Left colon (tissue), 2 donors: ENCODE data around the gene HSPA1L. TPM values are rescaled to one million over a fixed set of nuclear protein-coding genes. Genes with fewer than 3 reads are reported as not detected.
A peak's percentile ranks its signal among the peaks of the same experiment; 100 is the strongest.
"Not testable (repeated sequence)": the region's sequence is repeated elsewhere in the genome, so short reads cannot be mapped to it uniquely, and the experiment has no call there.

Experiments used
- ATAC-seq: fragments of 200-7000 bp; cut with Tn5 transposase; one replicate; pipeline ENCODE4 v1.9.1; 2020; ENCODE audit warnings: mild to moderate bottlenecking, moderate library complexity
- DNase-seq, 2 donors: peaks; one replicate each; pipeline ENCODE4 v3.0.0-alpha.2; 2020
- intact Hi-C, 2 donors: fragments of 100-400 bp; cut with DNase I in 1 of 2; cut with micrococcal nuclease in 1 of 2; formaldehyde crosslinking; loops; one replicate each; pipeline versions ENCODE4 v1.11.2 to v1.14.0; 2022; cut with DNase I, micrococcal nuclease
- total RNA-seq, 2 donors: library from RNA; stranded (reverse); fragmentation: NEBNext Ultra II Directional; extraction: Animal tissue kit (Norgen Biotek cat#: 25700); gene quantifications; one replicate each; pipeline ENCODE4 v1.2.1, GENCODE V29; 2021
- donor health status: DM: no; HTN: no; CAD: no.
- donor health status: DM: yes; HTN: yes; CAD: no.

Gene HSPA1L
- total RNA-seq, 2 donors from 2014 or later, result 0.89 to 1.1 TPM

DNA sequence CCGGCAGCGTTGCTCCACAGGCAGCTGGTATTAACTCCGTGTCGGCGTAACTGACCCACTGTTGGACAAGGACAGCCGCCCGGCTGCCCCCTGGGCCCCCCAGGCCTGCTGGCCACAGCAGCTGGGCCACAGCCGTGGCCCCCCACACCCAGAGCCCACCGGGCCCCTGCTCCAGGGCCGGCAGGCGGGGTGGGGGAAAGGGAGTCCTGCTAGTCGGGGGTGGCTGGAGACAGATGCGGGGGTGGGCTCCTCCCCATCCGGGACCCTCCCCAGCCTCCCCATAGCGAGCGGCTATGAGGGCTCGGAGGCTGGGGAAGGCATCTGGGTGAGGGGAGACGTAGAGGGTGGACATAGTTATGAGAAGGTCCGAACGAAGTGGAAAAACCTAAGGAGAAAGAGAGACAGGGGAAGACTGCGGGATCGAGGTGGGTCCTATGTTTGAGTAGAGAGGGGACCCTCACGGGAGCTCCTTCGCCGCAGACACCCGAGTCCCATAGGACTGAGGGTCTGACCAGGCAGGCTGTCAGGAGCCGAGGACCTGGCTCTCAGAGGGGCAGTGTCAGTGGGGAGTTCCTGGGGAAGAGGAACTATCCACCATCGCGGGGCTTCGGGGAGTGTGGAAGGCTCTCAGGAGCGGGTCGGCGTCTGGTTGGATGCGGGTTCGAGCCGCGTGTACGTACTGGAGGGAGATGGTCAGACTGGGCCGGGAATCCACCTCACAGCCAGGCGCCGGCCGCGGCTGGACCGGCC is 20.0 kb downstream of the HSPA1L start:
- ATAC-seq, result peak; percentile 26
- no peak for DNase-seq
- intact Hi-C loops, result no loop called here

DNA sequence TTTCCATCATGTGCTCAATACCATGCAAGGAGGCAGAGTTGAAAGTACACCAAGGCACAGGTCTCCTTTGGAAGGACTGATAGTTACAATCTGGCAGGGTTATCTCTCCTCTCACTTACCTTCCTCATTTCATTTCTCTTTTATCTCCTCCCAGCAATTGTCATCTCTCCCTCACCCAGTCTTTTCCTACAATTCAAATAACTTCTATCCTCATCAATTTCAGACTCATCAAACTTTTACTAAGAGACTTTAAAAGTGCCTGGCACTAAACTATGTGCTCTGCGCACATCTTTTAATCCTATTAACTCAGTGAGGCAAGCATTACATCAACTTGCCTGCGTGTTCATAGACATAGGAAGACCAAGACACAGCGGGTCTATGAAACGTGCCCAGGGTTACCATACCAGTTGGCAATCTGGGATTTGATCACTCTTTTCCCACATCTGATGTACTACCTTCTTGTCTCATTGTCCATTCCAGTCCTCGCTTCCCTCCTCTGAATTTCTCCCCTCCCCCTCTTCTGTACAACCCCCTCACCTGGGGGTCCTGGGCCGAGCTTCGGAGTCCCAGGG is 20.7 kb downstream of the HSPA1L start:
- no peak for DNase-seq
- intact Hi-C loops, result no loop called here
- no peak for ATAC-seq

DNA sequence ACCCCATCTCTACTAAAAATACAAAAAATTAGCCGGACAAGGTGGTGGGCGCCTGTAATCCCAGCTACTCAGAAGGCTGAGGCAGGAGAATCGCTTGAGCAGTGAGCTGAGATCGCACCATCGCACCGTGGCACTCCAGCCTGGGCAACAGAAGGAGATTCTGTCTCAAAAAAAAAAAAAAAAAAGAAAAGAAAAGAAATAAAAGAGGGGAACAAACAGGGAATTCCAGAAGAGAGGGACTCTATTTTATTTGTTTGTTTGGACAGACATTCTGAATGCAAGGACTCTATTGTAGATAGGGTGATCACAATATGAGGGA is 21.2 kb downstream of the HSPA1L start:
- intact Hi-C loops, ATAC-seq, DNase-seq: not testable (repeated sequence)

DNA sequence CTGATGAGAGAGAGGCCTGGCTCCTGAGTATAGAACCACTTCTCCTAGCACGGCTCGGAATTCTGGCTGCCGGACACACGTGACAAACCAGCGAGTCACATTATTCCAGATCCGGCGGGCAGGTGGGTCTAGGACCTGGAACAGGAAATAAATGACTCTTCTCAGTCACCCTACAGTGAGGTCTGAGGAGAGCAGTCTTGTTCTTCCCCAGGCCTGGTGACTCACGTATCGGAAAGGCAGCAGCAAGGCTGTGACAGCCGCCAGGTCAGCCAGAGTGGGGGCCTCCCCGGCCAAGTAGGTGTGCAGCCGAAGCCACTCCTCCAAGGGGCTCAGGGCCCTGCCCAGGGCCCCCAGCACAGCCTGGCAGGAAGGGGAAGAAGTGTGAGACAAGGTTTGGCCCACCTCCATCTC is 22.3 kb downstream of the HSPA1L start:
- intact Hi-C loops, result no loop called here
- ATAC-seq (no peak), DNase-seq (no peak)

DNA sequence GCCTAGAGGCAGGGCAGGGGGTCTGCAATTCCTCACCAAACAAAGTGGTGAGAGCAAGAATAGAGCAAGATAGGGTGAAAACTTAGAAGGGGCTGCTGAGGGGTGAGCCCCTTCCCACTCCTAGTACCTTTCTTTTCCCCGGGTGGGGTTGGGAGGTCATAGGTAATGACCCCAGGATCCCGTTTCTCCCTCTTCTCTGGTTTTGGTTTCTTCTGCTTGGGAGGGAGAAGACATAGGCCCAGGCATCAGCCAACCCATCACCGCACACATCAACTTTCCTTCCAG is 23.1 kb downstream of the HSPA1L start:
- no peak for DNase-seq
- intact Hi-C loops, result no loop called here
- ATAC-seq, result no peak

DNA sequence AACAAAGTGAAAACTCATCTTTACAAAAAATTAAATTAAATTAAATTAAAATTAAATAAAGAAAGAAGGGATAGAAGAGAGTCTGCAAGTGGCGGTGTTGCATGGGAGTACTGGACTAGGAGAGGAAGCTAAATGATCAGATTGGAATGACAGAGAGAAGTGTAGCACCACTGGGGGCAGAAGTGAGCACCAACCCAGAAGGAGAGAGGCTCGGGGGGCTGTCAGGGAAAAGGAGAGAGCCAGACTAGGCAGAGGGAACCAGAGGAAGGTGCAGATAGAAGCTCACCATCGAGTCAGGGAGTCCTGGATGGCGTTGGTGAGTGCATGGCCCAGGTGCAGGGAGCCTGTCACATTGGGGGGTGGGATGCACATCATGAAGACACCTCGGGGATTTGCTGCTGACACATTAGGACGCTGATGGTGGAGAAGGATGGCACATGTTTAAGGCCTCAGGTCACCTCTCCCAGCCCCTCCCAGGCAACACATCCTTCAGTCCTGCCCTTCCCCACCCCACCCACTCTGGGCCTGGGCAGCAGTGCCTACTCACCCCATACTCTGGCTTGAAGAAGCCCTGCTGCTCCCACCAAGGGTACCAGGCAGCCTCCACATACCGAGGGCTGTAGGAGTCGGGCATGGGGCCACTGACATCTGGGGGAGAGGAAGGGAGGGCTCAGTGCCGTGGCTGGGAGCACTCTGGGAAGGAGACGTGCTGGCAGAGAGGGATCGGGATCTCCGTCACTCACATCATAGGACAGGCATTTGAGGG is 23.6 kb downstream of the HSPA1L start:
- ATAC-seq (no peak), DNase-seq (peak in 1 of 2 donors; percentile 62)
- intact Hi-C loops, result no loop called here

DNA sequence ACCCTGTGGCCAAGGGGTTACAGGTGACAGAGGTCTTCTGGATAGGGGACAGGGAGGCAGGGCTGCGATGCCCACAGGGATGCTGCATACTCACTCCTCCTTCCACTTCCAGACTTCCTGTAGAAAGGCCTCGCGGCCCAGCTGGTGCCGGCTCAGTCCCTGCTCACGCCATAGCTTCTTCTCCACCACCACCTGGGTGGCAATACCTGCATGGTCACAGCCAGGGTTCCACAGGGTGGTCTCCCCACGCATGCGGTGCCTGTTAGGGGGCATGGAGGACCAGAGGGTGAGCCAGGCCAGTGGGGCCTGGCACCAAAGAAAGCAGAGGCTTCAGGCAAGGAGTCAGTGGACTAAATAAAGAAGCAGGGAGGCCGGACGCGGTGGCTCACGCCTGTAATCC is 29.6 kb downstream of the HSPA1L start:
- ATAC-seq, result no peak
- no peak for DNase-seq
- intact Hi-C loops, result no loop called here

DNA sequence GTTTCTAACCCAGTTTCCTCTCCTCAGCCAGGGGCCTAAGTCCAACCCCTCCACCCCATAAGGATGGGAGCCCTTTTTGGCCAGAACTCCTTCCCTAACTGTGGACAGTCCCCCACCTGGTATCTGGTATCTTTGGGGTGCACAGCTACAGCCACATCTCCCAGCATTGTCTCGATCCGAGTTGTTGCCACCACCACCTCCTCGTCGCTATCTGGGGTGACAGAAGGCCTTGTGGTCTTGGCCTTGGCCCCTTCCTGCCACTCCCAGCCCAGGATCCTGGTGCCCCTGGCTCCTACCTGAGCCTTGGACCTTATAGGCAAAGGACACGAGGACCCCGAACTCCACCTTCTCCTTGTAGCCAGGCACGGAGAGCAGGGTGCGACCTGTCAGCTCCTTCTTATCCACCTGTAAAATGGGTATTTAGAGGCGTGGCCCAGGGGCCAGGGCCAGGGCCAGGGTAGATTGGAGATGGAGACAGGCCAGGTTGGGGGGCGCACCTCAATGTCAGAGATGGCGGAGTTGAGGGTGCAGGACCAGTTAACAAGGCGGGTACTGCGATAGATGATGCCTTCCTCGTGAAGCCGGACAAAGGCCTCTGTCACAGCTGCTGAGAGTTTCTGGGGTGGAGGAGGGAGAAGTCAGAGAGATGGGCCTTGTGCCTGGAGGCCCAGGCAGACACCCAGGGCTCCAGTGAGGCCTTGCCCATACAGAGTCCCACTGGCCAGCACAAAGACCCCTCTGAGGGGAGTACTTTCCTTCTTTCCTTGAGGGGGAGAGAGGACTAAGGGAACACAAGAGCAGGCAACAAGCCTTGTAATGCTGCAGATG is 30.8 kb downstream of the HSPA1L start:
- intact Hi-C loops, result no loop called here
- ATAC-seq (no peak), DNase-seq (no peak)

DNA sequence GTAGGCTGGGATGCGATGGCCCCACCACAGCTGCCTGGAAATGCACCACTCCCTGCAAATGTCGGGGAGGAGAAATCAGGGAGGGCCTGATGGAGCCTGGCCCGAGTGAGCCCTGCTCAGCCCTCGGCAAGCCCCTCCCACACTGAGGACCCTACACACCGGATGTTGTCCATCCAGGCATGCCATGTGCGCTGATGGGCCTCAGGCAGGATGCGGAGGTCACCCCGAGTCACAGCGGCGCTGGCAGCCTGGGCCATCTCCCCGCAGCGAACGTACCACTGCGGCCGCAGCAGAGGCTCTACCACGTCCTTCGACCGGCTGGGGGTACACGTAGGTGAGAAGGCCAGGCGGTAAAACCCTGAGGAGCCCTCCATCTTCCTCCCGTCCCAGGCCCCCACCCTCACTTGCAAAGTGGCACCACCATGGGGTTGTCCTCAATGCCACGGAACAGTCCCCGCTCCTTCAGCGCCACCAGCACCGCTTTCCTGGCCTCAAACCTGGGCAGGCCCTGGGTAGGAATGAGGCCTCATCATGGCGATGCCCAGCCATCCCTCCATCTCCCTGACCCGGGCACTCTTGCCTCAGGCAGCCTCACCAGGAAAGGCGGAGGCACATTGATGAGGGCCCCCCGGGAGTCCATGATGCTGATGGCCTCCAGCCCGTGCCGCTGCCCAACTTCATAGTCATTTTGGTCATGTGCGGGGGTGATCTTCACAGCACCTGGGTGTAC is 32.8 kb downstream of the HSPA1L start:
- no peak for DNase-seq
- intact Hi-C loops, result no loop called here
- no peak for ATAC-seq

DNA sequence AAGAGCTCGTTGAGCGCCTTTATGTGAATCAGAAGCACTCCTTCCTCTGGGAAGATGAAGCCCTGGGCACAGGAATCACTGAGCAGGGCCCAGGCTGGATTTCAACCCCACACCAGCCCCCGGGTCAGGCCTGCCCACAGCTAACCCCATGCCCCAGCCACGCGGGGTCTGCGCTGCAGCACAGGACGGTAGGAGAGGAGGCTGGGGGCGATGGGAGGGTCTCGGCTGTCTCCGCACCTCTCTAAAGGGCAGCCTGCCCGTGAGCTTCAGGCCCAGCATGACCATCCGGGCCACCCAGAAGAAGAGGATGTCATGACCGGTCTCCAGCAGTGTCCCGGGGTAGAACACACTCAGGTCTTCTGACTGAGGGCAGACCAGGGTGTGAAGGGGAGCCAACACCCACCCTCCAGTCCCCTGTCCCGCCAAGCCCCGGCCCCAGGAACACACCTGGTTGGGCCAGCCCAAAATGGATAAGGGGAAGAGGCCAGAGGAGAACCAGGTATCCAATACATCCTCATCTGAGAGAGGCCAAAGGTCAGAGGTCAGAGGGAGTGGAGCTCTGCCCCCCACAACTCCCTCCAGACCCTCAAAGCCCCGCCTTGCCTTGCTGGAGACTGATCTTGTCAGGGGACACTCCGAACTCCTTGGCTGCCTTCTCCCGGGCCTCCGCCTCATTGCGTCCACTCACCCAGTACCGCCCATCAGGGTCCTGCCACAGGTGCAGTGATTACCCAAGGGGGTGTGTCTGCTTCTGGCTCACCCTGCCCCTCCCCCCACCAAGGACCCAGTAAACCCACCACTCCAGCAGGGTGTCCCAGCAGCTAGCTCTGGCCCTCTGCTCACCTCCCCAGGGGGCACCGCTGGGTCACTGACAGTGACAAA is 33.6 kb downstream of the HSPA1L start:
- no peak for DNase-seq
- intact Hi-C loops, result no loop called here
- no peak for ATAC-seq

DNA sequence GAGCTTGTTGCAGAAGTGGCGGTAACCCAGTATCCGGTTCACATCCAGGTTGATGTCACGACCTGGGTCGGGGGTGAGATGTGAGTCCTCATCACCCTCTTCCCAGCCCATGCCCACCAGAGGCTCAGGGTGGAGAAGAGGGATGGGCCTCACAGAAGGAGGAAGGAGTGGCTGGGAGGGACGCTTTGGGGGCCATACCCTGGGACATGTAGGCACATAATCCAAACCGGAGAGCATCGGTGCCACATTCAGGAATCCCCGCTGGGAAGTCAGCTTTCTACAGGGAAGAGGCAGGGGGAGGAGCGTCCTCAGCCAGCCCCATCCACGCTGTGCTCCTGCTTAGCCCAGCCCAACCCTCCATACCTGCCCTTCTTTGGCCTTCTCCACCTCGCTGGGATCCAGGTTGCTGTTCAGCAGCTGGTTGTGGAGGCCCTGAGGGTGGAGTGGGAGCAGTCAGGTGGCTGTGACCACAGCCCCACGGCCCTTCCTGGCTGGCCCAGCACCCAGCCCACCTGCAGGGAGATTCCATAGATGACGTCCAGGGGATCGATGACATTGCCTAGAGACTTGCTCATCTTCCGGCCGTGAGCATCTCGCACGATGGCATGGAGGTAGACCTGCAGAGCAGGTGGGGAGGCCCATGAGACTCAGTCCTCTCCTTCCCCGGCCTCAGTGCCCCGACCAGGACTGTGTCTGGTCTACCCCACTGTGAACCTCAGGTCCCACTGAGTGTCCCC is 34.4 kb downstream of the HSPA1L start:
- ATAC-seq (no peak), DNase-seq (no peak)
- intact Hi-C loops, result no loop called here

DNA sequence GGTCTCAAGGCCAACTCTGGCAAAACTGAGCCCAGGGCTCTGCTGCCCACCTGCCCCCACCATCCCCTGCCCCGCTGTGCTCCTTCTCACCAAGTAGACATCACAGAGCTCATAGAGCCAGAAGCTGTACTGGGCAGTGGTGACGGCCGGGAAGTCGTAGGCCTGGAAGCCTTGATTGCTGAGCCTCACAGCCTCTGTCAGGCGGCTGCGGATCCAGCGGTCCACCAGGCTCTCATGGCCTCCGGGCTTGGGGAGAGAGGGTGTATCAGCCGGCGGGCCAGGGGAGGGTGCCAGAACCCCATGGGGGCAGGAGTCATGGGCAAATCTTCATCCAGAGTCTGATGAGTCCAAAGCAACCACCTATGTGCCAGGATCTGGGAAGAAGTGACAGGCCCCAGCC is 35.2 kb downstream of the HSPA1L start:
- DNase-seq (no peak), ATAC-seq (no peak)
- intact Hi-C loops, result no loop called here

DNA sequence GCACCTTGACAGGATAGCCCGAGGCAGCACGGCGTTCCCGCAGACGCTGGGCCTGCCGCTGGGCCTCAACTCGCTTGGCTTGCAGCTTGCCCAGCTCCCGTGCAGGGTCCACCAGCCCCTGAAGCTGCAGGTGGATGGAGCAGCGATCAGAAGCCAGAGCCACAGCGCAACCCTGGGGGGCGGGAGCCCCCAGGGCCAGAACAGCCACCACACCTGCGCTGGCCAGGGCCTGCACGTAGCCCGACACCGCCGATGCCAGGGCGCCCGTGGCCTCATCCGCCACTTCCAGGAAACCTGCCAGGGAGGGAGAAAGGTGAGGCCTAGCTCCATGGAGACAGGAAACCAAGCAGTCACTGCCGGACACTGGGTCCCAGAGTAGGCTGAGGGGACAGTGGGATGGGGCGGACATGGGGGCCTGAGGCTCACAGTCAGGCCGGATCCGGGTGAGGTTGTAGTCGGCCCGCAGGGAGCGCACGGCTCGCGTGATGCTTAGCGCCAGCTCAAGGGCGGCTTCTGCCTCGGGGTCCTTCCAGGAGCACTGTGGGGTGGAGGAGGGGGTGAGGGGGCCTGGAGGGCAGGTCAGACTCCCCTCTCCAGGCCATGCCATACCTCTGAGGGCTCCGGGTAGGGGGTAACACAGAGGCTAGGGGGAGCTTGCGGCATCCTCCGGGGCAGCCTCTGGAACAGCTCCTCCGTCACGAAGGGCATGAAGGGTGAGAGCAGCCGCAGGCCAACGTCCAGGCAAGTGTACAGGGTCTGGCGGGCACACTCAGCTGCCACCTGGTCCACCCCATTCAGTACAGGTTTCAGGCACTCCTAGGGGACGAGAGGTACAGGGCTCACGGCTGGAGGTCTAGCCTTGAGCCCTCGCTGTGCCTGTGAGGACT is 35.8 kb downstream of the HSPA1L start:
- no peak for DNase-seq
- intact Hi-C loops, result no loop called here
- ATAC-seq, result no peak

DNA sequence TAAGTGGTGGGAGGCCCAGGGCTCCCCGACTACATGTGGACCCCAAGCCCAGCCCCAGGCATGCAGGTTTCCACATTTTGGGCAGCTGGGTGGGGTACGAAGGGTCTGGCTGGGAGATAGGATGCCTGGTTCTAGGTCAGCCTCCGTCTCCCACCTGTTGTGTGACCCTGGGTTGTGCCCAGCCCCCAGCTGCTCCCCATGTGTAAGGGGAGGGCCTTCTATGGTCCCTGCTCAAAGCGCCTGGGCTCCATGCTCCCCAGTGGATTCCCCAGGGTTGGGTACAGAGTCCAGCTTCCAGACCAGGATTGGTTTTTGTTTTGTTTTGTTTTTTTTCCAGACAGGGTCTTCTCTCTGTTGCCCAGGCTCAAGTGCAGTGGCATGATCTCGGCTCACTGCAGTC is 36.9 kb downstream of the HSPA1L start:
- DNase-seq, result no peak
- intact Hi-C loops, result no loop called here
- no peak for ATAC-seq

DNA sequence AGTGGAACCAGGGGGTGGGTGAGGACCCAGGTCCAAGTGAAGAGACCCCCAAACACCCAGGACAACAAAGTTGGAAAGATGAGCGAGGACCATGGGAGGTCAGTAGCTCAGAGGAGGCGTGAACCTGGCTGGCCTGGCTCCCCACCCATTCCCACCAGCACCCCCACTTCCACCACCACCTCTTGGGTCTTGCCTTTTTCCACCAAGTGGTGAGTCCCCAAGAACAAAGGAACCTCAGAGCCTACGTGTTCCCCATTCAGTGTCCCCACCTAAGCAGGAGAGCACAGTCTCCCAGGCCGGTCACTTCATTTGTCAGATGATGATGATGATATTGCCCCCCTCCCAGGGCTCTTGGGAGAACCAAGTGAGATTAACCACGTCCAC is 37.4 kb downstream of the HSPA1L start:
- DNase-seq, result no peak
- ATAC-seq, result no peak
- intact Hi-C loops, result no loop called here

DNA sequence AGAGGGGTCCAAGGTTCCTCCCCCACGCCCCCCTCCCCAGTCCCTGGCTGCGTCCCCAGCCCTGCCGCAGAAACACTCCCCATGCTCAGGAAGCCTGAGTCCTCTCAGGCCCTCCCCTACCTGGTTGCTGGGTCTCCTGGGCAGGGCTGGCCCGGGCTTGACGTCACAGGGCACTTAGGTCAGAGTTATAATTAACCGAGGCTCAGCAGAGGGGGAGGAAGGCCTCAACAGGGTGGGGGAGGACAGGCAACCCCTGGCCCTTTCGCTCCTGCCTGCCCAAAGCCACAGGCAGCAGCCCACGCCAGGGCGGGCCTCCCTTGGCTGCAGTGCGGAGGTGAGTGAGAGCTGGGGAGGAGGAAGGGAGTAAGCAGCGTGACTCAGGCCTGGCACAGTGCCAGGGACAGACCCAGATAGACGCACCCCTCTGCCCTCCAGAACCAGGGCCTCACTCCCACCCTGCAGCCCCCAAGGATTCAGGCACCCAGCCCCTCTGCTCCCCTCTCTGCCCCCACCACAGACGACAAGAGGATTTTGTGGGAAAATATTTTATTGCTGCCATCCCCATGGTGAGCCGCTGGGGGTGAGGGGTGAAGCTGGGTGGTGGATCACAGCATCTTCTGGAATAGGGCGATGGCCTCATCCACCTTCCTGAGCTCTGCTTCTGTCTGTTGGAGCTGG is 38.0 kb downstream of the HSPA1L start, which contains the start of gene VWA7:
TSS of gene VWA7 (minus strand) at position 340 of the 678 bp plus-strand sequence. CDS start 549 bp downstream, outside the sequence.
- DNase-seq (peak; percentile 80 to 88), ATAC-seq (peak; percentile 75)
- intact Hi-C loops, result no loop called here
